Vagina (tissue), 2 donors: ENCODE data around the gene WASL.

Experiments
- POLR2A ChIP-seq, 2 donors: fragments of 450-650 bp; IDR thresholded peaks; one replicate each; pipeline ENCODE4 v1.6.1; 2017; ENCODE audit warnings: antibody characterized with exemption in 2 of 2, mild to moderate bottlenecking in 2 of 2, moderate library complexity in 2 of 2
- POLR2AphosphoS5 ChIP-seq, 2 donors: sonication (generic); formaldehyde crosslinking; IDR thresholded peaks; one replicate each; pipeline ENCODE4 v1.9.0; 2017; ENCODE audit warnings: antibody characterized with exemption in 2 of 2, mild to moderate bottlenecking in 2 of 2, low read depth in 1 of 2; ENCODE audit not compliant: insufficient read depth in 1 of 2
- TF ChIP-seq, protein P1 (sequence below), 3 experiments: fragments of 450-650 bp in 2 of 3; fragments of 200-600 bp in 1 of 3; sonication (generic) in 1 of 3; IDR thresholded peaks; one replicate each; pipeline ENCODE4 v1.5.1; 2017 to 2019; ENCODE audit warnings: antibody characterized with exemption in 3 of 3, mild to moderate bottlenecking in 2 of 3, moderate library complexity in 2 of 3

DNA sequence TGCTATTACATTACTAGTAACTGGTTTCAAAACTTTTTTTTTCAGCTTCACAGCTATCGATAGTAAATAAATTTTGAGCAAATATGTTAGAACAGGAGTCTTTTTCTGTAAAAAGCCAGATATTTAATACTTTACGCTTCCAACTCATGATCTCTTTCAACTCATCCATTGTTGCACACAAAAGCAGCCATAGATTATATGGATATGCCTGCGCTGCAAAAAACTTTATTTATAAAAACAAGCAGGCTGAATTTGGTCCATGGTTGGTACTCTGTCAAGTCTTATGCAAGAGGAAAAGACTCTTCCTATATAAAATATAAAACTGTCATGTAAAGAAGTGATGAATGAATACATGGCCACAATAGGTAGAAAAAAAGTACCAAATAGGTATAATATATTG lies 31.1 kb downstream of the WASL start:
- TF ChIP-seq, protein P1, sequence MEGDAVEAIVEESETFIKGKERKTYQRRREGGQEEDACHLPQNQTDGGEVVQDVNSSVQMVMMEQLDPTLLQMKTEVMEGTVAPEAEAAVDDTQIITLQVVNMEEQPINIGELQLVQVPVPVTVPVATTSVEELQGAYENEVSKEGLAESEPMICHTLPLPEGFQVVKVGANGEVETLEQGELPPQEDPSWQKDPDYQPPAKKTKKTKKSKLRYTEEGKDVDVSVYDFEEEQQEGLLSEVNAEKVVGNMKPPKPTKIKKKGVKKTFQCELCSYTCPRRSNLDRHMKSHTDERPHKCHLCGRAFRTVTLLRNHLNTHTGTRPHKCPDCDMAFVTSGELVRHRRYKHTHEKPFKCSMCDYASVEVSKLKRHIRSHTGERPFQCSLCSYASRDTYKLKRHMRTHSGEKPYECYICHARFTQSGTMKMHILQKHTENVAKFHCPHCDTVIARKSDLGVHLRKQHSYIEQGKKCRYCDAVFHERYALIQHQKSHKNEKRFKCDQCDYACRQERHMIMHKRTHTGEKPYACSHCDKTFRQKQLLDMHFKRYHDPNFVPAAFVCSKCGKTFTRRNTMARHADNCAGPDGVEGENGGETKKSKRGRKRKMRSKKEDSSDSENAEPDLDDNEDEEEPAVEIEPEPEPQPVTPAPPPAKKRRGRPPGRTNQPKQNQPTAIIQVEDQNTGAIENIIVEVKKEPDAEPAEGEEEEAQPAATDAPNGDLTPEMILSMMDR (IDR thresholded peaks at IDR 0.05) = no peak
- TF ChIP-seq POLR2A (IDR thresholded peaks at IDR 0.05) = no peak
- no peak for TF ChIP-seq POLR2AphosphoS5 (IDR thresholded peaks at IDR 0.05; ENCODE audit: insufficient read depth in 1 of 2, low read depth in 1 of 2)
